ENCODE data around the gene GSTT4.
"Not testable (repeated sequence)": the region's sequence is repeated elsewhere in the genome, so short reads cannot be mapped to it uniquely, and the experiment has no call there.

The GSTT4 gene

GRCh38 chr22:24024354-24024753 is 19.1 kb upstream of the GSTT4 start:
- FAIRE-seq = no peak

GRCh38 chr22:24023204-24023789 is 18.0 kb upstream of the GSTT4 start:
- FAIRE-seq = no peak

- no peak for FAIRE-seq
Measured at GRCh38 chr22:24021304-24021703, 16.1 kb upstream of the GSTT4 start.

- no peak for FAIRE-seq
Measured at GRCh38 chr22:24016156-24016555, 10.9 kb upstream of the GSTT4 start.

GRCh38 chr22:24011735-24012068 is 6.4 kb upstream of the GSTT4 start:
- FAIRE-seq = no peak

GRCh38 chr22:24010018-24010391 is 4.8 kb upstream of the GSTT4 start:
- FAIRE-seq = no peak

- no peak for FAIRE-seq
Measured at GRCh38 chr22:24009227-24010017, 4.2 kb upstream of the GSTT4 start.

GRCh38 chr22:24008381-24009226 is 3.4 kb upstream of the GSTT4 start:
- no peak for FAIRE-seq

- no peak for FAIRE-seq
Measured at GRCh38 chr22:24008022-24008283, 2.7 kb upstream of the GSTT4 start.

GRCh38 chr22:24007253-24008021 is 2.2 kb upstream of the GSTT4 start:
- FAIRE-seq = no peak

- no peak for FAIRE-seq
Measured at GRCh38 chr22:24006914-24007214, 1.6 kb upstream of the GSTT4 start.

GRCh38 chr22:24006207-24006913 is 1.1 kb upstream of the GSTT4 start:
- no peak for FAIRE-seq

GRCh38 chr22:24003887-24004286 is 1.4 kb downstream of the GSTT4 start:
- no peak for FAIRE-seq

- FAIRE-seq = no peak
Measured at GRCh38 chr22:24002851-24003250, 2.4 kb downstream of the GSTT4 start.

GRCh38 chr22:24002272-24002671 is 3.0 kb downstream of the GSTT4 start:
- no peak for FAIRE-seq

- no peak for FAIRE-seq
Measured at GRCh38 chr22:24001314-24001713, 3.9 kb downstream of the GSTT4 start.

- FAIRE-seq = not testable (repeated sequence)
Measured at GRCh38 chr22:23999779-24000178, 5.5 kb downstream of the GSTT4 start.

- FAIRE-seq = no peak
Measured at GRCh38 chr22:23997092-23997491, 8.2 kb downstream of the GSTT4 start.

GRCh38 chr22:23993581-23994177 is 11.6 kb downstream of the GSTT4 start:
- FAIRE-seq = not testable (repeated sequence)

- FAIRE-seq = not testable (repeated sequence)
Measured at GRCh38 chr22:23993080-23993479, 12.2 kb downstream of the GSTT4 start.

GRCh38 chr22:23989583-23990244 is 15.5 kb downstream of the GSTT4 start:
- not testable (repeated sequence) for FAIRE-seq
